Astrocyte (in vitro differentiated cells and primary cell): Measurements from ENCODE around the gene PCDH12. TPM values are rescaled to one million over a fixed set of nuclear protein-coding genes. Genes with fewer than 3 reads are reported as not detected.
A peak's percentile ranks its signal among the peaks of the same experiment; 100 is the strongest.

Experiments
- DNase-seq: peaks from one replicate; pipeline ENCODE4 v3.0.0-alpha.2; 2010; ENCODE audit warnings: low read depth
- FAIRE-seq: peaks from 2 replicates; lab custom pipeline; 2011; peaks lifted over from hg19 to GRCh38; lab: Jason Lieb, UNC
- H2AFZ ChIP-seq: 2 replicates; pipeline ENCODE4 v1.6.0; 2012; ENCODE audit warnings: low read depth, low read length, inconsistent platforms
- H3K27ac ChIP-seq: 2 replicates; pipeline ENCODE4 v1.5.1; 2011; ENCODE audit warnings: low read depth, low read length, inconsistent platforms
- H3K27me3 ChIP-seq: 2 replicates; pipeline ENCODE4 v1.6.0; 2011; ENCODE audit warnings: low read length, inconsistent platforms; ENCODE audit not compliant: insufficient read depth
- H3K36me3 ChIP-seq: 2 replicates; pipeline ENCODE4 v1.5.1; 2011; ENCODE audit warnings: low read length, inconsistent platforms; ENCODE audit not compliant: insufficient read depth
- H3K4me1 ChIP-seq: 2 replicates; pipeline ENCODE4 v1.5.1; 2011; ENCODE audit warnings: low read length, inconsistent platforms; ENCODE audit not compliant: insufficient read depth
- H3K4me2 ChIP-seq: 2 replicates; pipeline ENCODE4 v1.6.0; 2012; ENCODE audit warnings: low read length, inconsistent platforms
- H3K4me3 ChIP-seq: 2 replicates; pipeline ENCODE4 v1.5.1; 2011; ENCODE audit warnings: low read depth, mild to moderate bottlenecking, low read length, inconsistent platforms; ENCODE audit not compliant: insufficient read depth
- H3K79me2 ChIP-seq: 2 replicates; pipeline ENCODE4 v1.6.0; 2012; ENCODE audit warnings: mild to moderate bottlenecking, low read length, inconsistent platforms; ENCODE audit not compliant: insufficient read depth
- H3K9ac ChIP-seq: 2 replicates; pipeline ENCODE4 v1.6.0; 2012; ENCODE audit warnings: mild to moderate bottlenecking, low read length, inconsistent platforms
- H3K9me3 ChIP-seq: 2 replicates; pipeline ENCODE4 v1.5.1; 2012; ENCODE audit warnings: low read depth, mild to moderate bottlenecking, low read length, inconsistent platforms; ENCODE audit not compliant: insufficient read depth
- H4K20me1 ChIP-seq: 2 replicates; pipeline ENCODE4 v1.6.0; 2012; ENCODE audit warnings: low read length, inconsistent platforms; ENCODE audit not compliant: insufficient read depth
- H3K27ac Mint-ChIP-seq: one replicate; pipeline ENCODE4 v1.8.0; 2021; ENCODE audit warnings: mild to moderate bottlenecking, mixed read lengths; ENCODE audit not compliant: unreplicated experiment
- H3K27me3 Mint-ChIP-seq: one replicate; pipeline ENCODE4 v1.8.0; 2021; ENCODE audit warnings: low read depth, mixed read lengths; ENCODE audit not compliant: unreplicated experiment
- H3K36me3 Mint-ChIP-seq: one replicate; pipeline ENCODE4 v1.8.0; 2021; ENCODE audit warnings: low read depth, mixed read lengths; ENCODE audit not compliant: unreplicated experiment
- H3K4me1 Mint-ChIP-seq: one replicate; pipeline ENCODE4 v1.8.0; 2021; ENCODE audit warnings: low read depth, mixed read lengths; ENCODE audit not compliant: unreplicated experiment
- H3K4me3 Mint-ChIP-seq: one replicate; pipeline ENCODE4 v1.8.0; 2021; ENCODE audit warnings: mild to moderate bottlenecking, moderate library complexity, mixed read lengths; ENCODE audit not compliant: unreplicated experiment
- H3K9me3 Mint-ChIP-seq: one replicate; pipeline ENCODE4 v1.8.0; 2021; ENCODE audit warnings: mild to moderate bottlenecking, mixed read lengths; ENCODE audit not compliant: unreplicated experiment
- CTCF ChIP-seq: IDR thresholded peaks from 2 replicates; pipeline ENCODE4 v1.5.1; 2011; ENCODE audit warnings: low read depth, mild to moderate bottlenecking, inconsistent platforms, low read length, moderate library complexity; ENCODE audit not compliant: insufficient read depth
- EZH2 ChIP-seq: IDR thresholded peaks from 2 replicates; pipeline ENCODE4 v1.6.1; 2012; ENCODE audit warnings: mild to moderate bottlenecking, low read length, inconsistent platforms; ENCODE audit not compliant: insufficient read depth
- total RNA-seq: library from RNA; stranded (reverse); gene quantifications from 2 replicates; pipeline ENCODE4 v1.2.1, GENCODE V29; 2021

The PCDH12 gene
- total RNA-seq, 1 donor from 2014 or later: 0.02 TPM

GRCh38 chr5:141916522-141916921 lies 41.5 kb downstream of the PCDH12 start:
- Histone ChIP-seq H3K4me2 (no peak overlapping the region), H3K27me3 (peaks cover 22% of the 10 kb centered on the region), H3K9me3 (no peaks in the 10 kb centered on the region), H3K4me3 (no peak overlapping the region), H4K20me1 (no peaks in the 10 kb centered on the region), H2AFZ (no peak overlapping the region), H3K9ac (no peak overlapping the region), H3K36me3 (no peaks in the 10 kb centered on the region), H3K4me1 (peaks cover 4% of the 10 kb centered on the region), H3K27ac (no peak overlapping the region), H3K79me2 (no peaks in the 10 kb centered on the region)
- Mint-ChIP-seq H3K9me3 (no peaks in the 10 kb centered on the region), H3K27ac (no peak overlapping the region), H3K36me3 (no peaks in the 10 kb centered on the region), H3K4me1 (no peaks in the 10 kb centered on the region), H3K4me3 (no peak overlapping the region), H3K27me3 (peaks cover 41% of the 10 kb centered on the region)
- FAIRE-seq (no peak), DNase-seq (no peak)
- TF ChIP-seq EZH2 (no peak), CTCF (no peak)

- no peak overlapping the region for H3K9ac ChIP-seq
- H3K4me3 ChIP-seq: no peak overlapping the region
- Mint-ChIP-seq H3K4me3 (no peak overlapping the region), H3K27me3 (peaks cover 41% of the 10 kb centered on the region), H3K4me1 (no peaks in the 10 kb centered on the region), H3K9me3 (no peaks in the 10 kb centered on the region), H3K27ac (no peak overlapping the region), H3K36me3 (no peaks in the 10 kb centered on the region)
- H2AFZ ChIP-seq: no peak overlapping the region
- no peaks in the 10 kb centered on the region for H3K79me2 ChIP-seq
- no peaks in the 10 kb centered on the region for H3K9me3 ChIP-seq
- peaks cover 4% of the 10 kb centered on the region for H3K4me1 ChIP-seq
- H3K4me2 ChIP-seq: no peak overlapping the region
- peaks cover 22% of the 10 kb centered on the region for H3K27me3 ChIP-seq
- H4K20me1 ChIP-seq: no peaks in the 10 kb centered on the region
- TF ChIP-seq EZH2 (no peak), CTCF (no peak)
- H3K36me3 ChIP-seq: no peaks in the 10 kb centered on the region
- DNase-seq: no peak
- no peak for FAIRE-seq
- no peak overlapping the region for H3K27ac ChIP-seq
Measured at GRCh38 chr5:141915881-141916336, 42.1 kb downstream of the PCDH12 start.

- Histone ChIP-seq H2AFZ (no peak overlapping the region), H3K36me3 (no peaks in the 10 kb centered on the region), H3K4me3 (no peak overlapping the region), H3K4me2 (no peak overlapping the region), H3K27me3 (peaks cover 22% of the 10 kb centered on the region), H3K4me1 (peaks cover 4% of the 10 kb centered on the region), H3K27ac (no peak overlapping the region), H3K79me2 (no peaks in the 10 kb centered on the region), H3K9me3 (no peaks in the 10 kb centered on the region), H3K9ac (no peak overlapping the region), H4K20me1 (no peaks in the 10 kb centered on the region)
- Mint-ChIP-seq H3K4me3 (peak overlapping the region; percentile 17), H3K9me3 (no peaks in the 10 kb centered on the region), H3K27me3 (peaks cover 41% of the 10 kb centered on the region), H3K36me3 (no peaks in the 10 kb centered on the region), H3K4me1 (no peaks in the 10 kb centered on the region), H3K27ac (no peak overlapping the region)
- FAIRE-seq: no peak
- no peak for DNase-seq
- TF ChIP-seq CTCF (no peak), EZH2 (no peak)
Measured at GRCh38 chr5:141914797-141915196, 43.2 kb downstream of the PCDH12 start.
